Activated CD4-positive, alpha-beta T cell treated with anti-CD3 and anti-CD28 coated beads, Interleukin-2, amount 10 ng/mL, durations not matched to agents 24 days and 14 days (primary cell): ENCODE results near the gene FRS2. TPM values are rescaled to one million over a fixed set of nuclear protein-coding genes. Genes with fewer than 3 reads are reported as not detected.

ENCODE experiments used
- DNase-seq: peaks from one replicate; pipeline ENCODE4 v3.0.0; 2022
- H3K27ac Mint-ChIP-seq: one replicate; pipeline ENCODE4 v1.8.0; 2022; ENCODE audit warnings: mild to moderate bottlenecking, mixed read lengths
- H3K27me3 Mint-ChIP-seq: one replicate; pipeline ENCODE4 v1.8.0; 2022; ENCODE audit warnings: mixed read lengths
- H3K36me3 Mint-ChIP-seq: one replicate; pipeline ENCODE4 v1.8.0; 2022; ENCODE audit warnings: low read depth, mild to moderate bottlenecking, mixed read lengths
- H3K4me1 Mint-ChIP-seq: one replicate; pipeline ENCODE4 v1.8.0; 2021; ENCODE audit warnings: mixed read lengths
- H3K4me3 Mint-ChIP-seq: one replicate; pipeline ENCODE4 v1.8.0; 2022; ENCODE audit warnings: mild to moderate bottlenecking, moderate library complexity, mixed read lengths
- H3K9me3 Mint-ChIP-seq: one replicate; pipeline ENCODE4 v1.8.0; 2021; ENCODE audit warnings: mixed read lengths
- intact Hi-C: fragments of 100-400 bp; cut with micrococcal nuclease; formaldehyde crosslinking; loops from one replicate; pipeline ENCODE4 v1.15.1; 2023
- total RNA-seq: library from RNA; stranded (reverse); gene quantifications from 2 replicates; pipeline ENCODE4 v1.2.3, GENCODE V29; 2022

The FRS2 gene, protein sequence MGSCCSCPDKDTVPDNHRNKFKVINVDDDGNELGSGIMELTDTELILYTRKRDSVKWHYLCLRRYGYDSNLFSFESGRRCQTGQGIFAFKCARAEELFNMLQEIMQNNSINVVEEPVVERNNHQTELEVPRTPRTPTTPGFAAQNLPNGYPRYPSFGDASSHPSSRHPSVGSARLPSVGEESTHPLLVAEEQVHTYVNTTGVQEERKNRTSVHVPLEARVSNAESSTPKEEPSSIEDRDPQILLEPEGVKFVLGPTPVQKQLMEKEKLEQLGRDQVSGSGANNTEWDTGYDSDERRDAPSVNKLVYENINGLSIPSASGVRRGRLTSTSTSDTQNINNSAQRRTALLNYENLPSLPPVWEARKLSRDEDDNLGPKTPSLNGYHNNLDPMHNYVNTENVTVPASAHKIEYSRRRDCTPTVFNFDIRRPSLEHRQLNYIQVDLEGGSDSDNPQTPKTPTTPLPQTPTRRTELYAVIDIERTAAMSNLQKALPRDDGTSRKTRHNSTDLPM
- 12.1 and 13.6 TPM in 2 replicates for total RNA-seq

DNA sequence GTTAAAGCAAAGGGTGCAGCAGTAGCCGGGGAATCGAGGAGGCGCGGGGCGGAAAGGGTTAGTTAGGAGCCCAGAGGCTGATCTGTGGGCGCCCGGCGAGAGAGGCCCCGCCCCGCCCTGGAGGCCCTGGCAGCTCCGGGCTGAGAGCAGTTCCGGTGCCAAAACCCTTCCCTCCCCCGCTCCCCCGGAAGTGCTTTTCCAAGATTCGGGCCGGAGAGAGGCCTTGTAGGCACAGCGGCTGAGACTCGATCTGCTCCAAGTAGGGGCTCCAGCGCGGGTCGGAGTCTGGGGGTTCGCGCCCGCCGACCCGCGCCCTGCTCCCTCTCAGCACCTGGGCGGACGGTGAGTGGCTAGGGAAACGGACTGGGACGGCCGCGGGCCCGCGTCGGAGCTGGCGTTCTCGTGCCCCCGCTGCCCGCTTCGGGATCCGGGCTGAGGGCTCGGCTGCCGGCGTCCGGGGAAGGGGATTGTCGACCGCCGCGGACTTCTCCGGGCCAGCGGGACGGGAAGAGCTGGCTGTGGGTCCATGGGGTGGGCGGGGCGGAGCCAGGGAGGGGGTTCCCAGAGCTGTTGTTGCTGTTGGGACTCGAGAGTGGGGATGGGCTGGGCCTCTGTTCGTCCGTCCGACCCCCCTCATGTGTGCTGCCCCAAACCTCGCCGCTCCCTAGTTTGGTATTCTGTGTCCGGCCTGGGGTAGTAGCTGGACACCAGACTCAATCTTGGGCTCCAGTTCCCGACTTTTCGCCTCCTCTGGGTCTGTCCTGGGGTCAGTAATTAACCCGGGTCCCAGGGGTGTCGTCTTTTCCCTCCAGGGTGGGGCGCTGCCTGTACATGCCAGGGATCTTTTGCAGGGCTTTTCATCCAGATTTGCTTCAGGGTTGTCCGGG is at the start of gene FRS2:
Gene FRS2, plus strand, starts transcription at position 200 of the 887 bp plus-strand sequence. CDS start 98,643 bp downstream, outside the sequence.
- Mint-ChIP-seq H3K4me1 (peaks cover 39% of the 10 kb centered on the region), H3K9me3 (no peaks in the 10 kb centered on the region), H3K27ac (peak within 1 kb of the TSS; percentile 98), H3K27me3 (no peaks in the 10 kb centered on the region), H3K36me3 (peaks cover 11% of the 10 kb centered on the region), H3K4me3 (peak within 1 kb of the TSS; percentile 98)
- peak; percentile 95 for DNase-seq
- intact Hi-C loops, result loop anchor here (1.0 to 5.0 kb wide), 6 partner anchors 102 to 268 kb away; partner anchors contain the start of genes CCT2, CPSF6 and RAB3IP

DNA sequence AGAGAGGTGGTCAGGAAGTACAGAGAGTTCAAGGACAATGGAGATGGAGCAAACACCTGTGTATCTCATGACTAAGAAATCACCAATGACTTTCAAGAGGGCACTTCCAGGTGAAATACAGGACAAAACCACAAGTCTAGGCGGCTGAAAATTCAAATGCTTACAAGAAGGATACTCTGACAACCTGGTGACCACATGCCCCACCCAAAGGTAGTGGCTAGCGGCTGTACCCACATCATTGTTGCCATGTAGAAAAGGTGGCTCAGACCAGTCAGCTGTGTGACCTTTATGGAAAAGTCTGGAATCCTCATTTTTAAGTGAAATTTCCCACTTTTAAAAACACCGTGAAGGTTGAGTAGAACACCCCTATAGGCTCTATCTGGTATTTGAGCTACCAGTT is 48.6 kb upstream of the FRS2 start:
- no peak for DNase-seq
- intact Hi-C loops, result no loop called here

DNA sequence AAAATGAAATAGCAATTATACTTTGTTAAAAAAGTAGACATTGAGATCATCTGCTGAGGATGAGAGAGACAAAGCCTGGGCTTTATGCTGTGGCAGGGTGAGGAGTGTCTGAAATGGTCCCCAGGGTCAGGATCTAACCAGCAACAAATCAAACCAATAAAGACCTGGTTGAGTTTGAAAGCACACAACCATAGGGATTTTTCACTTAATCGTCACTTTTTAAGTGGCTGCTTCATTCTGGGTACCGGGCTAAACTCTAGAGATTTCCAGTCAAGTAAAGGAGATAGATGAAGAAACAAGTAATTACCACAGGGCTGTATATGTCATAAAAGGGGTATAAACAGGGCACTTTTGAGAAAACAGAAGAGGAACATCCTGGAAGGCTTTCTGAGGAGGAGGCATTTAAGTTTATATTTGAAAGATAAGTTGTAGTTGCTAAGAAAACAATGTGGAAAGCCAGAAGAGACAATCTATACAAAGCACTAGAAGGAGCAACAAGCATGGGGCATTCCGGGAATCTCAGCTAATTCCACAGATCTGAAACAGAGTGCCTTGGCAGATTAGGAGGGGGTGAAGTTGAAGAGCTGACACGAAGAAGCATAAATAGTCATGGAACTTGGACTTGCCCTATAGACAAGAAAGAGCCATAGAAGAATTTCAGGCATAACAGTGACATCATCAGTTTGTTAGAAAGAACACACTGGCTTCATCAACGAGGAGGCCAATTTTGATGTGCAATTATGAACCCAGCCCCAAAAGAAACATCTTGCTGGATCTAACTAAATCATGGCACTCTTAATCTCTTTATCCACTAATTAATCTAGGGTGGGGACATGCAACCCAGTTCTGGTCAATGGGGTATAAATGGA is 46.9 kb upstream of the FRS2 start:
- no peaks in the 10 kb centered on the region for H3K27me3 Mint-ChIP-seq
- DNase-seq, result no peak
- H3K36me3 Mint-ChIP-seq, result no peaks in the 10 kb centered on the region
- no peak overlapping the region for H3K27ac Mint-ChIP-seq
- peaks cover 5% of the 10 kb centered on the region for H3K9me3 Mint-ChIP-seq
- no peak overlapping the region for H3K4me3 Mint-ChIP-seq
- intact Hi-C loops, result no loop called here
- peaks cover 2% of the 10 kb centered on the region for H3K4me1 Mint-ChIP-seq

More for the DNA sequence above, 48.6 kb upstream of the FRS2 start:
- Mint-ChIP-seq H3K27ac (no peak overlapping the region), H3K4me3 (no peak overlapping the region), H3K4me1 (peaks cover 2% of the 10 kb centered on the region), H3K27me3 (no peaks in the 10 kb centered on the region), H3K9me3 (peaks cover 5% of the 10 kb centered on the region), H3K36me3 (no peaks in the 10 kb centered on the region)

DNA sequence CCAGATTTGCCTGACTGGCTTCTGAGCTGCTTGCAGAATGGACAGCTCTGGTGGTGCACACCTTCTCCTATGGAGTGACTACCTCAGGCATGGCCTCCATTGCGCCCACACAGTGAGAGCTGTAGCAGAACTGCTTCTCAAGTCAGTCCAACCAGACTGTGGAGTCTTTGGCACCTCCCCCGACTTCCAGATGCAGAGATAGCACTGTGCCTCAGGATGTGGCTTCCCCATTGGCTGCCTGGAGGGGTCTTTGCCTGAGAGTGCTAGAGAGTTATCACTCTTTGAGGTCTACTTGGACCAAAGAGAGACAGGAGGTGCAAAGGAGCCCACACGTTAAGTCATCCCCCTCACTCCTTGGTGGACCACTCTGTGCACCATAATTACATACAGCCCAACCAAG is 44.8 kb upstream of the FRS2 start:
- Mint-ChIP-seq H3K4me3 (no peak overlapping the region), H3K27ac (no peak overlapping the region), H3K36me3 (no peaks in the 10 kb centered on the region), H3K4me1 (peaks cover 4% of the 10 kb centered on the region), H3K9me3 (peaks cover 5% of the 10 kb centered on the region), H3K27me3 (peaks cover 2% of the 10 kb centered on the region)
- intact Hi-C loops, result no loop called here
- no peak for DNase-seq

DNA sequence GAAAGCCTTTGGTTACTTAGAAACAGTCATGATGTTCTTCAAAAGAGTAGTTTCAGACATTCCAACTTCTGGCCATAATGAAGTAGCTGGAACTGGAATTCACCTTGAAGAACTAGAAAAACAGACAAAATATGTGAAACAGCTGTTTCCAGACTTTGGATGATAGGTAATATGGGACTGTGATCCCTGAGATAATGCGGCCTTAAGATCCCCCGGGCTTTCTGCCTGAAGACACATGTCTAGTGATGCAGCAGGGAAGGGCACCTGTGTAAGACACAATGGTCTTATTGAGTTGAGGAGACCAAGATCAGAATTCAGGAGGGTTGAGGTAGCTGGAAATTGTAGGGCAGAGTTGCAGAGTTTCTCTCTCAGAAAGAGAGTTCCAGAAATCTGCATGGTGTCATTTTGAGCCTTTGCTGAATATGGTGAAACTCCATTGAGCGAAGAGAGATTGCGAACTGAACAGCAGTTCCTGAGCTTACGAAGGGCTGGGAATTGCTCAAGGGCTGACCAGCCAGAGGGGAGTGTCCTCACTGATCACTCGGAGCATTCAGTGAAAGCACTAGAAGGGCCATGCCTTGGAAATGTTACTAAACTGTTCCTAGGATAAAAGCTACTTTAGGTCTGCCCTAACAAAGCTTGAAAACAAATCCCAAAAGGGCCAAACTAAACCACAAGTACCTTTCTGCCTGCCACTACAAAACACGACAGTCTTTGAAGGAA is 41.7 kb upstream of the FRS2 start:
- H3K4me1 Mint-ChIP-seq, result peaks cover 4% of the 10 kb centered on the region
- H3K27ac Mint-ChIP-seq, result no peak overlapping the region
- DNase-seq, result no peak
- no peaks in the 10 kb centered on the region for H3K9me3 Mint-ChIP-seq
- H3K4me3 Mint-ChIP-seq, result no peak overlapping the region
- no peaks in the 10 kb centered on the region for H3K36me3 Mint-ChIP-seq
- peaks cover 2% of the 10 kb centered on the region for H3K27me3 Mint-ChIP-seq
- intact Hi-C loops, result no loop called here

DNA sequence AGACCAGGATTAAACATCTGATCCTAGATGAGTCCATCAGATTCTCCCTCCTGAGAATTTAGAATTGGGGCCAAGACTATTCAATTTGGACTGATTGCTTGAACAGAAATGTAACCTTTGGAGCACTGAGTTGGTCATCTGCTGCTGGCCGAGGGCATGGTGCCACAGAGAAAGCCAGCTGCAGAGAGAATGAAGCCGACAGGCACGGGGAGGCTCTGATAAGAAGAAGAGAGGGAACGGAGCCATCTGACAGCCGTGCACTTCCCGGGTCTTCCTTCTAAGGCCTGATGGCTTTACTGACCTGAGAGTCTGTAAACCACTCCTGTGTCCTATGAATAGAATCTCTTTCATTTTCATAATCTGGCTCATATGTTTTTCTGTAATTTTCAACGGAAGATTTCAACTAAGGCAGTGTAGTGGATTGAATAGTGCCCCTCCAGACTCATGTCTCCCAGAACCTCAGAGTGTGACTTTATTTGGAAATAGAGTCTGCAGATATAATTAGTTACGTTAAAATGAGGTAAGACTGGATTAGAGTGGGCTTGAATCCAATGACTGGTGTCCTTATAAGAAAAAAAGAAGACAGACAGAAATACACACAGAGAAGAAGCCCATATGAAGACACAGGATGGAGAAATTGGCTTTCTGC is 39.1 kb upstream of the FRS2 start:
- Mint-ChIP-seq H3K27me3 (peaks cover 6% of the 10 kb centered on the region), H3K36me3 (no peaks in the 10 kb centered on the region), H3K9me3 (no peaks in the 10 kb centered on the region), H3K4me3 (no peak overlapping the region), H3K4me1 (peaks cover 2% of the 10 kb centered on the region), H3K27ac (no peak overlapping the region)
- no peak for DNase-seq
- intact Hi-C loops, result no loop called here

DNA sequence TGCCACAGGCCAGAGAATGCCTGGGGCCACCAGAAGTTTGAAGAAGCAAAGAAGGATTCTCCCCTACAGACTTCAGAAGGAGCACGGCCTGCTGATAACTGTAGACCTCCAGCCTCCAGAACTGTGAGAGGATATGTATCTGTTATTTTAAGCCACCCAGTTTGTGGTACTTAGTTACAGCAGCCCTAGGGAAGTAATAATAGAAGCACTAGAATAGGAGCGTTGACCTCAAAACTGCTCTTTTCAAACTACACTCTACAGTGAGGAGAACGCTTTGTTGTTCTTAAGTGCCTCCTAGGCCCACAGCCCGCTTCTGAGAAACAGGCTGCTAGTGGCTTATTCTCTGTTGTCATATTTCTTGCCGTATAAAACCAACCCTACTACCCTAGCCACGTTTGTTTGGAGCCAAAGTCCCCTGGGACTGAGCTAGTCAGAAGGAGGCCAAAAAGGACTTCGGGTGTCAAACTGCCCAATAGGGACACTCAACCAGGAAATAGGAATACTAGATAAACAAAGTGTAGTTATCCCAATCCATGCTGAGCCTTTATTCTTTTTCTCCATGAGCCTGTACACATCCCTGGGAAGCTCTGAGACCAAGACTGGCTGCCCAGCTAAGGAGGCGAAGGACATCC is 38.5 kb upstream of the FRS2 start:
- Mint-ChIP-seq H3K27ac (no peak overlapping the region), H3K4me3 (no peak overlapping the region), H3K36me3 (no peaks in the 10 kb centered on the region), H3K4me1 (peaks cover 2% of the 10 kb centered on the region), H3K27me3 (peaks cover 6% of the 10 kb centered on the region), H3K9me3 (no peaks in the 10 kb centered on the region)
- intact Hi-C loops, result no loop called here
- no peak for DNase-seq

DNA sequence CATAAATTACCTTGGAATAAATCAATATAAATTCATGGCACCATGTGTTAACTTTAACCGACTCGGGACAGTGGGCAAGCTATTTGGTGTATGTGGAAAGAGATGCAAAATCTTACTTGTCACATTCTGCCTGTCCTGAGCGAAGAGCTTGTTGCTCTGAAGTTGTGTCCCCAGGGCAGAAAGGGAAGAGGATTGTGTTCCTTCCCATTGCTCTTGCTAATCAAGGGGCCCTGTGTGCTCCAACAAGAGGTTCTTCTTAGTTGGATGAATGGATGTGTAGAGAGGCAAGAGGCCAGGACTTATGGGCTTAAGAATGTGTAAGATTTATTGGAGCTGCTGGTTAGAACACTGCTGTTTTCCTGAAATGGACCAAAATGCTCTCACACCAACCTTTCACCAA is 36.5 kb upstream of the FRS2 start:
- Mint-ChIP-seq H3K4me1 (peaks cover 2% of the 10 kb centered on the region), H3K27ac (no peak overlapping the region), H3K27me3 (peaks cover 6% of the 10 kb centered on the region), H3K36me3 (no peaks in the 10 kb centered on the region), H3K4me3 (no peak overlapping the region), H3K9me3 (no peaks in the 10 kb centered on the region)
- no peak for DNase-seq
- intact Hi-C loops, result no loop called here

DNA sequence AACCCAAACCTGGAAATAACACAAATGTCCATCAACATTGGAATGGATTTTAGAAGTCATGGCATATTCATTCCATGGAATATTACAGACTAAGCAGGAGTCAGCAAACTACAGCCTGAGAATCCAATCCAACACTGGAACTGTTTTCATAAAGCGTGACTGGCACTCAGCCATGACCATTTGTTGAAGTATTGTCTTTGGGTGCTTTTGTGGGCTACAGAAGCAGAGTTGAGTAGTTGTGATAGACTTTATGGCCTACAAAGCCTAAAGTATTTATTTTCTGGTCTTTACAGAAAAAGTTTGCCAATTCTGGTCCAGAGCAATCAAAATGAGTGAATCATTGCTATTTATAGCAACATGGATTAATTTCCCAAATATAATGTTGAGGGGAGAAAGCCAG is 34.5 kb upstream of the FRS2 start:
- no peak overlapping the region for H3K4me3 Mint-ChIP-seq
- H3K4me1 Mint-ChIP-seq, result no peaks in the 10 kb centered on the region
- intact Hi-C loops, result no loop called here
- H3K36me3 Mint-ChIP-seq, result no peaks in the 10 kb centered on the region
- no peak overlapping the region for H3K27ac Mint-ChIP-seq
- no peak for DNase-seq
- H3K9me3 Mint-ChIP-seq, result no peaks in the 10 kb centered on the region
- peaks cover 4% of the 10 kb centered on the region for H3K27me3 Mint-ChIP-seq

DNA sequence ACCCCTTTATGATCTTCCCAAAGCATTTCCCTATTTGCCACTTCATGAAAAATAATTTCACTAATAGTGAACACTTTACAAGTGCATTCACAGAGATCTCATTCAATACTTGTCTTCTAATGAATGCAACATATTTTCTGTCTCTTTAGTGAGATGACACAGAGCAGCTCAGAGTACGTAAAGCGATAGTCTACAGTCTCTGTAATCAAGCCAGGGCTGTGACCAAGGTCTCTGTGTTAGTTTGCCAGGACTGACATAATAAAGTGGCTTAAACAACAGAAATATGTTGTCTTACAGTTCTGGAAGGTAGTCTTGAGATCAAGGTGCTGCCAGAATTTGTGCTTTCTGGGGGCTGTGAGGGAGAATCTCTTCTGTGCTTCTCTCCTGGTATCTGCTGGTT is 33.1 kb upstream of the FRS2 start:
- H3K36me3 Mint-ChIP-seq, result no peaks in the 10 kb centered on the region
- no peak for DNase-seq
- H3K4me3 Mint-ChIP-seq, result no peak overlapping the region
- peaks cover 4% of the 10 kb centered on the region for H3K27me3 Mint-ChIP-seq
- intact Hi-C loops, result no loop called here
- no peak overlapping the region for H3K27ac Mint-ChIP-seq
- no peaks in the 10 kb centered on the region for H3K4me1 Mint-ChIP-seq
- no peaks in the 10 kb centered on the region for H3K9me3 Mint-ChIP-seq

DNA sequence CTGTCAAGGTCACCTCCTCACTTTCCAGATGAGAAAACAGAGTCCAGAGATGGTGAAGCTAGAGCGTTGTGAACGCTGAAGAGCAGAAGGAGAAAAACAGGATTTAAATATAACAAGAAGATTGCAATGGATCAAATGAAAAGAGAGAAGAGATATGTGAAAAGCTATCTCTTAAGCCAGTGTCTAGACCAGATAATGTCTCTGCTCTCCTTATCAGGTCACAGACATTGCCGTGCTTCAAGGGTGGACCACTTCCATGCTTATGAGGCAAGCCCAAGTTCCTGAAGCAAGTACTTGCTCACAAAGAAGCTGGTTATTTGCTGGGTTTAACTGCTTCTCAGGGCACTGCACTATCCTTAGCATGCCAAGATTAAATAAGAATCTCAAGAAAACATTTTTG is 31.6 kb upstream of the FRS2 start:
- Mint-ChIP-seq H3K4me3 (no peak overlapping the region), H3K4me1 (no peaks in the 10 kb centered on the region), H3K27ac (no peak overlapping the region), H3K9me3 (no peaks in the 10 kb centered on the region), H3K36me3 (no peaks in the 10 kb centered on the region), H3K27me3 (peaks cover 4% of the 10 kb centered on the region)
- intact Hi-C loops, result no loop called here
- no peak for DNase-seq

DNA sequence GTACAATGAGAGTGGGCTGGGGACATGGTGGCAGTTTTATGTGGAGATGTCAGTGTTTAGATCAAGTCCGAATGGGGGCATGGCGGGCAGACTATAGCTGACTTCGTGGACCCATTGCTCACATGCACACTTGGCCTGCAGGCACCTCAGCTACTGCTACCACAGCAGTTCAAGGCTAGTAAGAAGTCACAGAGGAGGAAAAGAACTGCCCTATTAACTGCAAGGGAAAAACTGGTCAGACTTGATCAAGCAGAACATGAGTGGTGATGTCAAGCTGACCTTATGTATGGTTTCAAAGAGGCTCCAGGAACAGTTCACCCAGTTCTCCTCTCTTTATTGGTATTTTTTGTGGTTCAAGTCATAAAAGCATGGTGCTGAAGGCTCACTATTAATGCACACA is 30.2 kb upstream of the FRS2 start:
- H3K27me3 Mint-ChIP-seq, result no peaks in the 10 kb centered on the region
- no peak for DNase-seq
- no peaks in the 10 kb centered on the region for H3K9me3 Mint-ChIP-seq
- H3K4me3 Mint-ChIP-seq, result no peak overlapping the region
- no peak overlapping the region for H3K27ac Mint-ChIP-seq
- H3K36me3 Mint-ChIP-seq, result no peaks in the 10 kb centered on the region
- intact Hi-C loops, result no loop called here
- no peaks in the 10 kb centered on the region for H3K4me1 Mint-ChIP-seq
